Colonic mucosa (tissue), 4 donors: ENCODE data around the gene TMEM207. TPM values are rescaled to one million over a fixed set of nuclear protein-coding genes. Genes with fewer than 3 reads are reported as not detected.

Experiments used
- DNase-seq: peaks from one replicate; pipeline ENCODE4 v3.0.0-alpha.2; 2020
- H3K27ac ChIP-seq: fragments of 200-600 bp; one replicate; pipeline ENCODE4 v1.8.0; 2021
- H3K27me3 ChIP-seq: fragments of 200-600 bp; one replicate; pipeline ENCODE4 v1.8.0; 2021
- H3K36me3 ChIP-seq: fragments of 200-600 bp; one replicate; pipeline ENCODE4 v1.8.0; 2021
- H3K4me1 ChIP-seq: fragments of 200-600 bp; one replicate; pipeline ENCODE4 v1.8.0; 2021; ENCODE audit warnings: mild to moderate bottlenecking
- H3K4me3 ChIP-seq: fragments of 200-600 bp; one replicate; pipeline ENCODE4 v1.8.0; 2021
- H3K9ac ChIP-seq, 2 donors: one replicate each; pipeline ENCODE4 v1.7.0; 2013; ENCODE audit warnings: control low read depth in 2 of 2, low read depth in 2 of 2, low read length in 2 of 2
- H3K9me3 ChIP-seq: fragments of 200-600 bp; one replicate; pipeline ENCODE4 v1.8.0; 2021
- intact Hi-C: fragments of 100-400 bp; cut with DNase I; formaldehyde crosslinking; loops from one replicate; pipeline ENCODE4 v1.14.1; 2022
- total RNA-seq, 2 donors: library from RNA; stranded (reverse); fragmentation: NEBNext Ultra II Directional in 1 of 2; extraction: Animal tissue kit (Norgen Biotek cat#: 25700) in 1 of 2; gene quantifications; one replicate each; pipeline ENCODE4 v1.2.1, GENCODE V29; 2021
- TF ChIP-seq, protein P1 (sequence below): fragments of 200-600 bp; IDR thresholded peaks from one replicate; pipeline ENCODE4 v1.8.0; 2022; ENCODE audit warnings: antibody characterized with exemption, mild to moderate bottlenecking
- donor health status: healthy.
- donor health status: DM: no; HTN: no; CAD: no.
- donor health status: DM: no; HTN: no; CAD: no.

The TMEM207 gene
- total RNA-seq, 2 donors from 2014 or later = not detected

DNA sequence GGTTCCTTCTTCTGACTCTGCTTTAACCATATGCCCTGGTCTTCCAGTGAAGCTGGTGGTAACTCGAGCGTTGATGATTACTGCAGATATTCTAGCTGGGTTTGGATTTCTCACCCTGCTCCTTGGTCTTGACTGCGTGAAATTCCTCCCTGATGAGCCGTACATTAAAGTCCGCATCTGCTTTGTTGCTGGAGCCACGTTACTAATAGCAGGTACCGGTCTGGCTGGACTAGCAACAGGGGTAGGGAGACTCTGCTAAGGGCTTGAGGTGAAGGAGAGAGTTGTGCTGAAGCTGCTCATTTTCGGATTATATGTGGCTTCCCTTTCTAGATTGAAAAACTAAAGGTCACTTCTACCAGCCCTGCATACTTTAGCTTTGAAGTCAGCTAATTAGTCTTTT lies 45.0 kb downstream of the TMEM207 start:
- Histone ChIP-seq H3K27ac (no peak overlapping the region), H3K27me3 (no peaks in the 10 kb centered on the region), H3K9me3 (no peaks in the 10 kb centered on the region), H3K36me3 (no peaks in the 10 kb centered on the region), H3K4me1 (no peaks in the 10 kb centered on the region), H3K4me3 (no peak overlapping the region), H3K9ac (no peak overlapping the region)
- intact Hi-C loops = no loop called here
- TF ChIP-seq, protein P1, sequence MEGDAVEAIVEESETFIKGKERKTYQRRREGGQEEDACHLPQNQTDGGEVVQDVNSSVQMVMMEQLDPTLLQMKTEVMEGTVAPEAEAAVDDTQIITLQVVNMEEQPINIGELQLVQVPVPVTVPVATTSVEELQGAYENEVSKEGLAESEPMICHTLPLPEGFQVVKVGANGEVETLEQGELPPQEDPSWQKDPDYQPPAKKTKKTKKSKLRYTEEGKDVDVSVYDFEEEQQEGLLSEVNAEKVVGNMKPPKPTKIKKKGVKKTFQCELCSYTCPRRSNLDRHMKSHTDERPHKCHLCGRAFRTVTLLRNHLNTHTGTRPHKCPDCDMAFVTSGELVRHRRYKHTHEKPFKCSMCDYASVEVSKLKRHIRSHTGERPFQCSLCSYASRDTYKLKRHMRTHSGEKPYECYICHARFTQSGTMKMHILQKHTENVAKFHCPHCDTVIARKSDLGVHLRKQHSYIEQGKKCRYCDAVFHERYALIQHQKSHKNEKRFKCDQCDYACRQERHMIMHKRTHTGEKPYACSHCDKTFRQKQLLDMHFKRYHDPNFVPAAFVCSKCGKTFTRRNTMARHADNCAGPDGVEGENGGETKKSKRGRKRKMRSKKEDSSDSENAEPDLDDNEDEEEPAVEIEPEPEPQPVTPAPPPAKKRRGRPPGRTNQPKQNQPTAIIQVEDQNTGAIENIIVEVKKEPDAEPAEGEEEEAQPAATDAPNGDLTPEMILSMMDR = no peak
- no peak for DNase-seq

DNA sequence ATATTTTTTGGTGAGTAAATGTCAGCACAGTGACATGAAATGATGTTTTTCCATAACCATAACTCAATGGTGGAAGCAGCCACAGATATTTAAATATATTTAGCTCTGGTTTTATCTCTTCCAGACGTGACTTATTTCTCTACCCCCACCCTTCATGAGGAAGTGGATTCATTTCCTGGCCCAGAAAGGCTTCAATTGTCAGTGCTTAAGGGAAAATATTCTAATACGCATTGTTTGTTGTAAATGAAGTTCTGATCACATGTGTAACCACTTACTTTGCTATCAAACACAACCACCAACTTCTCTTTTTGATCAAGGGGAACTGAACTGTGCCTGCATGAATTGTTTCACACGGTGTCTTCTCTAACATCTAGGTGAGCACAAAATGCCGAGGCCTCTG lies 47.7 kb downstream of the TMEM207 start:
- no peak for DNase-seq
- Histone ChIP-seq H3K36me3 (no peaks in the 10 kb centered on the region), H3K9ac (no peak overlapping the region), H3K27ac (no peak overlapping the region), H3K9me3 (no peaks in the 10 kb centered on the region), H3K4me3 (no peak overlapping the region), H3K4me1 (no peaks in the 10 kb centered on the region), H3K27me3 (no peaks in the 10 kb centered on the region)
- intact Hi-C loops = no loop called here
- TF ChIP-seq, protein P1 = no peak

DNA sequence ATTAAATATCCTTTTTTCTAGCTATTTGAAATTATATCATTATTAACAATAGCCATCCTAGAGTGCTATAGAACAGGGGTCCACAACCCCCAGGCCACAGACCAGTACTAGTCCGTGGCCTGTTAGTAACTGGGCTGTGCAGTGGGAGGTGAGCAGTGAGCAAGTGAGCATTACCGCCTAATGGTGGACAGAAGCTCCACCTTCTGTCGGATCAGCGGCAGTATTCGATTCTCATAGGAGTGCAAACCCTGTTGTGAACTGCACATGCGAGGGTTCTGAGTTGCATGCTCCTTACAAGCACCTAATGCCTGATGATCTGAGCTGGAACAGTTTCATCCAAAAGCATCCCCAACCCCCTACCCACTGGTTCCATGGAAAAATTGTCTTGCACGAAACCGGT lies 50.0 kb downstream of the TMEM207 start:
- H3K4me1 ChIP-seq = no peaks in the 10 kb centered on the region
- DNase-seq = no peak
- no peaks in the 10 kb centered on the region for H3K27me3 ChIP-seq
- no peak overlapping the region for H3K9ac ChIP-seq
- H3K4me3 ChIP-seq = no peak overlapping the region
- H3K9me3 ChIP-seq = no peaks in the 10 kb centered on the region
- TF ChIP-seq, protein P1 = no peak
- H3K36me3 ChIP-seq = no peaks in the 10 kb centered on the region
- H3K27ac ChIP-seq = no peak overlapping the region
- intact Hi-C loops = no loop called here

DNA sequence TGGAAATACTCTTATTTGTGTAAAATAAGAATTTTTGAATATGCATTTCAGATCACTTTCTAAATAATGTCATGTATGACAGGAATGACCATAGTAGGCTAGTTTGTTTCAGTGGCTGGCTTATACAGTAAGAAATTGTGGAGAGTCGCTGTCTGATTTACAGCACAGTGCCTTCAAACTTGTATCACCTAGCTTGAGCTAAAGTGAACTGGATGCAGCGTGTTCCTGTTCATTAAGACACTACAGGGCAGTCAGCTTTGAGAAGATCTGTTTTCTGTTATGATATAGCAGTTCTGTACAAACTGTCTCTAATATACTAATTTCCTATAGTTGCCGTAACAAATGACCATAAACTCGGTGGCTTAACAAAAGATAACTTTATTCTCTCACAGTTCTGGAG lies 51.8 kb downstream of the TMEM207 start:
- Histone ChIP-seq H3K27ac (no peak overlapping the region), H3K27me3 (no peaks in the 10 kb centered on the region), H3K9me3 (no peaks in the 10 kb centered on the region), H3K36me3 (no peaks in the 10 kb centered on the region), H3K4me3 (no peak overlapping the region), H3K9ac (no peak overlapping the region), H3K4me1 (no peaks in the 10 kb centered on the region)
- intact Hi-C loops = no loop called here
- TF ChIP-seq, protein P1 = no peak
- DNase-seq = no peak

DNA sequence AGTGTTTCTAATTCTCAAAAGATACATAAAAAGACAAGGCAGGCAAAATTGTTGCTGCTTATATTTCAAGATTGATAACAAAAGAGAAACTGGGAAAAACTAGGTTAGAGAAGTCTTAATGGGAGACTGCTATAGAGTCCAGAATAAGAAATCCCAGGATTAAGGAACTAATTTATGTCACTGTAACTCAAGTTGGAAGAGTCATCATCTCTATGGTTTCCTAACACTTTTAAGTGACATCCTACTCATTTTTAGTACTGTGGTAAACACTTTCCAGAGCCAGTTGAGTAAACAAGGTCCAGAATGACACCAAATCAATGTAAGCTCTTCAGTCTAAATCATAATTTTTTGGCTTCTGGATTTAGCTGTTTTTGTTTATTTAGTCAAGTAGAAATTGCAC lies 53.7 kb downstream of the TMEM207 start:
- Histone ChIP-seq H3K4me3 (no peak overlapping the region), H3K9me3 (no peaks in the 10 kb centered on the region), H3K4me1 (no peaks in the 10 kb centered on the region), H3K36me3 (no peaks in the 10 kb centered on the region), H3K27ac (no peak overlapping the region), H3K27me3 (no peaks in the 10 kb centered on the region), H3K9ac (no peak overlapping the region)
- TF ChIP-seq, protein P1 = no peak
- DNase-seq = no peak
- intact Hi-C loops = no loop called here

DNA sequence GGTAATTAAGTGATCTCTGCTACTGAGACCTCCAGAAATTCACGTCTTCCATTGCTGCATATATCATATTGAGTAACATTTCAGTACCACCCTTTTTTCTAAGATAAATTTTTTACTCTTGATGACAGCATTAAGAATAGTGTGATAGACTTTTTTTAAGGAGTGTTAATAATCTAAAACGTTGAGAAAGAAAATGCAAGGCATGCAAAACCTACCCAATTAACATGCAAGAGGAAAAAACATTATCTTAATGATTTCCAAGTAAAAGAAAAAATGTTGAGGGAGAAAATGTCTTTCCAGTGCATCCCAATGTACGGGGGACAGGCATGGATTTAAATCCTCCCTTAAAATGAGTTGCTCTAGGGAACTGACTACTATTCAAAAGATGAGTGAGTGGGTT lies 61.0 kb downstream of the TMEM207 start:
- H3K36me3 ChIP-seq = no peaks in the 10 kb centered on the region
- intact Hi-C loops = loop anchor here (10.0 kb wide), 1 partner anchor 164 kb away; no protein-coding TSS in a partner anchor

More for the DNA sequence above, 61.0 kb downstream of the TMEM207 start:
- H3K4me1 ChIP-seq = no peaks in the 10 kb centered on the region
- TF ChIP-seq, protein P1 = no peak
- H3K9ac ChIP-seq = no peak overlapping the region
- H3K4me3 ChIP-seq = no peak overlapping the region
- no peaks in the 10 kb centered on the region for H3K9me3 ChIP-seq
- no peaks in the 10 kb centered on the region for H3K27me3 ChIP-seq
- no peak for DNase-seq
- H3K27ac ChIP-seq = no peak overlapping the region
